CD4-positive, alpha-beta T cell treated with Interleukin-15 for 4 hours (primary cell): ENCODE measurements around the gene TGM4.
"Not testable (repeated sequence)": the region's sequence is repeated elsewhere in the genome, so short reads cannot be mapped to it uniquely, and the experiment has no call there.

Experiments used
- DNase-seq: peaks from one replicate; pipeline ENCODE4 v3.0.0-alpha.2; 2020; ENCODE audit warnings: low spot score

Gene TGM4

GRCh38 chr3:44874308-44874707 is at the start of gene TGM4:
Gene TGM4, plus strand, starts transcription at chr3:44874608. Its CDS starts 71 bp downstream, at chr3:44874679.
- no peak for DNase-seq

- no peak for DNase-seq
Observed at GRCh38 chr3:44825264-44825925, 49.0 kb upstream of the TGM4 start.

GRCh38 chr3:44827196-44827595 is 47.2 kb upstream of the TGM4 start:
- no peak for DNase-seq

- DNase-seq = no peak
Observed at GRCh38 chr3:44831232-44831631, 43.2 kb upstream of the TGM4 start.

- no peak for DNase-seq
Observed at GRCh38 chr3:44832032-44832431, 42.4 kb upstream of the TGM4 start.

GRCh38 chr3:44832965-44833364 is 41.4 kb upstream of the TGM4 start:
- DNase-seq = no peak

- no peak for DNase-seq
Observed at GRCh38 chr3:44833394-44833793, 41.0 kb upstream of the TGM4 start.

GRCh38 chr3:44835684-44836083 is 38.7 kb upstream of the TGM4 start:
- no peak for DNase-seq

GRCh38 chr3:44842376-44842775 is 32.0 kb upstream of the TGM4 start:
- DNase-seq = no peak

- no peak for DNase-seq
Observed at GRCh38 chr3:44845528-44846520, 28.6 kb upstream of the TGM4 start.

GRCh38 chr3:44848634-44849033 is 25.8 kb upstream of the TGM4 start:
- no peak for DNase-seq

GRCh38 chr3:44856663-44857062 is 17.7 kb upstream of the TGM4 start:
- not testable (repeated sequence) for DNase-seq

- DNase-seq = no peak
Observed at GRCh38 chr3:44860117-44860516, 14.3 kb upstream of the TGM4 start.

GRCh38 chr3:44861412-44862225 is 12.8 kb upstream of the TGM4 start, which contains the start of gene TMEM42:
Gene TMEM42, plus strand, starts transcription at chr3:44861912. Its CDS starts 13 bp downstream, at chr3:44861925.
- peak; percentile 89 for DNase-seq

- DNase-seq = peak; percentile 6
Observed at GRCh38 chr3:44862226-44862637, 12.2 kb upstream of the TGM4 start.

- peak; percentile 11 for DNase-seq
Observed at GRCh38 chr3:44865272-44866035, 9.0 kb upstream of the TGM4 start.

GRCh38 chr3:44867421-44868111 is 6.8 kb upstream of the TGM4 start:
- no peak for DNase-seq

GRCh38 chr3:44870375-44871061 is 3.9 kb upstream of the TGM4 start:
- DNase-seq = no peak

- DNase-seq = no peak
Observed at GRCh38 chr3:44875596-44875995, 1.2 kb downstream of the TGM4 start.

- no peak for DNase-seq
Observed at GRCh38 chr3:44877333-44877732, 2.9 kb downstream of the TGM4 start.
